ENCODE data around the gene R3HDM4. TPM values are rescaled to one million over a fixed set of nuclear protein-coding genes. Genes with fewer than 3 reads are reported as not detected.

Gene R3HDM4
- total and polyA plus RNA-seq, 9 of the 15 experiments (the other 6 are each of a cell fraction or from before 2014, with no cell fraction given) = 3.2 to 154 (median 59.0) TPM

GRCh38 chr19:861756-862580 is 51.1 kb downstream of the R3HDM4 start (continued):
- peak; percentile 86 for TF ChIP-seq MYC (IDR thresholded peaks at IDR 0.05; ENCODE audit: low read depth, low read length)
- peak; percentile 33; the same call in 1 of the 2 replicates for TF ChIP-seq MYC (CRISPR knock-in tag; IDR thresholded peaks at IDR 0.05; ENCODE audit: borderline replicate concordance, low read depth)
- 0 out of 2 replicates have a peak, but pooled peaks have one; percentile 51 for TF ChIP-seq TGIF2 (CRISPR knock-in tag; IDR thresholded peaks at IDR 0.05)
- no peak for TF ChIP-seq CSDE1 (IDR thresholded peaks at IDR 0.05)
- TF ChIP-seq DACH1 (IDR thresholded peaks at IDR 0.05; ENCODE audit: partially characterized antibody) = peak; percentile 36
- TF ChIP-seq ZNF740 (CRISPR knock-in tag; IDR thresholded peaks at IDR 0.05) = peak; percentile 76
- TF ChIP-seq ZNF740 (tag; IDR thresholded peaks at IDR 0.05) = no peak
- 0 out of 2 replicates have a peak, but pooled peaks have one; percentile 69 for TF ChIP-seq KAT7 (CRISPR knock-in tag; IDR thresholded peaks at IDR 0.05; ENCODE audit: borderline replicate concordance)
- no peak for TF ChIP-seq TEAD2 (tag; IDR thresholded peaks at IDR 0.05)
- TF ChIP-seq CBX8 (IDR thresholded peaks at IDR 0.05; ENCODE audit: borderline replicate concordance, extremely low read depth, low read depth, low read length, poor library complexity, severe bottlenecking) = no peak
- TF ChIP-seq SP1 (CRISPR knock-in tag; IDR thresholded peaks at IDR 0.05) = no peak
- peak; percentile 34; the same call in 1 of the 2 replicates for TF ChIP-seq ZNF511 (CRISPR knock-in tag; IDR thresholded peaks at IDR 0.05)
- TF ChIP-seq SIN3A (IDR thresholded peaks at IDR 0.05; ENCODE audit: borderline replicate concordance in 2 of 2, control insufficient read depth in 1 of 2, low read depth in 2 of 2, low read length in 2 of 2) = peak in 1 of 2 experiments; percentile 31; a peak in 1 of 4 replicates
- 0 out of 2 replicates have a peak, but pooled peaks have one; percentile 18 for TF ChIP-seq ZNF668 (CRISPR knock-in tag; IDR thresholded peaks at IDR 0.05)
- peak; percentile 18 to 78 (median 71) for TF ChIP-seq YY1 (IDR thresholded peaks at IDR 0.05; ENCODE audit: borderline replicate concordance in 1 of 3, control insufficient read depth in 1 of 3, extremely low read depth in 1 of 3, insufficient read depth in 3 of 3, insufficient read length in 1 of 3, insufficient replicate concordance in 2 of 3, low read depth in 1 of 3, low read length in 2 of 3)
- 0 out of 2 replicates have a peak, but pooled peaks have one; percentile 50 for TF ChIP-seq HDAC2 (IDR thresholded peaks at IDR 0.05)
- TF ChIP-seq HDAC1 (IDR thresholded peaks at IDR 0.05) = peak in 1 of 2 experiments; percentile 91; a peak in 2 of 4 replicates
- no peak for TF ChIP-seq NR4A1 (CRISPR knock-in tag; IDR thresholded peaks at IDR 0.05)
- 0 out of 2 replicates have a peak, but pooled peaks have one; percentile 44 for TF ChIP-seq NR4A1 (tag; IDR thresholded peaks at IDR 0.05)
- TF ChIP-seq ZKSCAN3 (CRISPR knock-in tag; IDR thresholded peaks at IDR 0.05) = peak; percentile 66; the same call in 1 of the 2 replicates
- peak; percentile 55; the same call in 1 of the 2 replicates for TF ChIP-seq STAT6 (CRISPR knock-in tag; IDR thresholded peaks at IDR 0.05)

Measured in K562 (cell line).